HL-60 (cell line): Measurements from ENCODE around the gene TLR3.

ENCODE experiments used
- DNase-seq, 2 experiments: peaks; one replicate each; pipeline ENCODE4 v3.0.0-alpha.2; 2010 to 2020; ENCODE audit warnings: low read depth in 1 of 2, low spot score in 1 of 2
- H3K27ac ChIP-seq: fragments of 250-450 bp; sonication (Bioruptor Pico); replicated peaks from 2 replicates; pipeline ENCODE4 v1.5.1; 2020; ENCODE audit warnings: mild to moderate bottlenecking, moderate library complexity
- H3K27me3 ChIP-seq: fragments of 250-450 bp; sonication (Bioruptor Pico); 2 replicates; pipeline ENCODE4 v1.5.1; 2021; ENCODE audit warnings: mild to moderate bottlenecking, moderate library complexity; ENCODE audit not compliant: insufficient read depth, poor library complexity, severe bottlenecking
- H3K4me3 ChIP-seq: replicated peaks from 2 replicates; pipeline ENCODE4 v1.5.1; 2011; ENCODE audit warnings: mild to moderate bottlenecking, control low read depth, low read length; ENCODE audit not compliant: insufficient read depth
- CTCF ChIP-seq: IDR thresholded peaks from one replicate; pipeline ENCODE4 v1.5.1; 2011; ENCODE audit warnings: low read length, control low read depth, inconsistent platforms; ENCODE audit not compliant: insufficient read depth
- GABPA ChIP-seq: IDR thresholded peaks from 2 replicates; pipeline ENCODE4 v1.6.1; 2012; ENCODE audit warnings: low read depth
- POLR2AphosphoS5 ChIP-seq: IDR thresholded peaks from 2 replicates; pipeline ENCODE4 v1.6.1; 2012; ENCODE audit warnings: low read depth
- REST ChIP-seq: IDR thresholded peaks from 2 replicates; pipeline ENCODE4 v1.6.1; 2012; ENCODE audit warnings: low read depth; ENCODE audit not compliant: insufficient replicate concordance
- SPI1 ChIP-seq: IDR thresholded peaks from 2 replicates; pipeline ENCODE4 v1.6.1; 2012; ENCODE audit warnings: low read depth, mild to moderate bottlenecking, borderline replicate concordance

TLR3 gene

GRCh38 chr4:186051096-186051495, 17.9 kb upstream of the TLR3 start:
- no peak for DNase-seq
- no peaks in the 10 kb centered on the region for H3K27me3 ChIP-seq
- no peak overlapping the region for H3K4me3 ChIP-seq
- TF ChIP-seq SPI1, result no peak
- TF ChIP-seq POLR2AphosphoS5, result no peak
- TF ChIP-seq CTCF, result no peak
- no peak for TF ChIP-seq GABPA
- TF ChIP-seq REST, result no peak
- H3K27ac ChIP-seq, result no peak overlapping the region

- no peak overlapping the region for H3K27ac ChIP-seq
- DNase-seq, result no peak
- no peaks in the 10 kb centered on the region for H3K27me3 ChIP-seq
- H3K4me3 ChIP-seq, result no peak overlapping the region
- TF ChIP-seq SPI1 (no peak), POLR2AphosphoS5 (no peak)
Measured at GRCh38 chr4:186058253-186058979, 10.5 kb upstream of the TLR3 start.

GRCh38 chr4:186058980-186059316, 10.0 kb upstream of the TLR3 start:
- no peak overlapping the region for H3K27ac ChIP-seq
- no peak for TF ChIP-seq GABPA
- TF ChIP-seq REST, result no peak
- no peak for TF ChIP-seq SPI1
- no peak for TF ChIP-seq POLR2AphosphoS5
- TF ChIP-seq CTCF, result no peak
- no peak overlapping the region for H3K4me3 ChIP-seq
- no peaks in the 10 kb centered on the region for H3K27me3 ChIP-seq
- no peak for DNase-seq

- DNase-seq, result no peak
- Histone ChIP-seq H3K27ac (no peak overlapping the region), H3K27me3 (no peaks in the 10 kb centered on the region), H3K4me3 (no peak overlapping the region)
- TF ChIP-seq CTCF (no peak), GABPA (no peak), SPI1 (no peak), POLR2AphosphoS5 (no peak), REST (no peak)
Measured at GRCh38 chr4:186061921-186062320, 7.0 kb upstream of the TLR3 start.
